ENCODE results near the gene OR10Z1.

DNA sequence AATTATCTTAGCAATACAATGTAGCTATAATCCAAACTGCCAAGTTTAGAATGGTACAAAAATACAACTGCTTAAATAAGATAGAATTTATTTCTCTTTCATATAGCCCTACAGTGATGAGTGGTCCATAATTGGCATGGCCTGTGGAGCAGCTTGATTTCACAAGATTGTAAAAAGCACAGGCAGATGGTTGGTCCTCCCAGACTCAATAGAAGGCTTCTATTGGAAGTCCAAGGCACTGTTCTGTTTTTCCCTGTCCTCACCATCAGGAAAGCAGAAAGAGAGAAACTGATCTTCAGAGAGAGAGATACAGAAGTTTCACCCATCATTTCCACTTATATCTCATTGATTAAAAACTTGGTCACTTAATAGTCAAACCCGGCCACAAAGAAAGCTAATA, 32.8 kb upstream of the OR10Z1 start:
- TF ChIP-seq, protein P1, sequence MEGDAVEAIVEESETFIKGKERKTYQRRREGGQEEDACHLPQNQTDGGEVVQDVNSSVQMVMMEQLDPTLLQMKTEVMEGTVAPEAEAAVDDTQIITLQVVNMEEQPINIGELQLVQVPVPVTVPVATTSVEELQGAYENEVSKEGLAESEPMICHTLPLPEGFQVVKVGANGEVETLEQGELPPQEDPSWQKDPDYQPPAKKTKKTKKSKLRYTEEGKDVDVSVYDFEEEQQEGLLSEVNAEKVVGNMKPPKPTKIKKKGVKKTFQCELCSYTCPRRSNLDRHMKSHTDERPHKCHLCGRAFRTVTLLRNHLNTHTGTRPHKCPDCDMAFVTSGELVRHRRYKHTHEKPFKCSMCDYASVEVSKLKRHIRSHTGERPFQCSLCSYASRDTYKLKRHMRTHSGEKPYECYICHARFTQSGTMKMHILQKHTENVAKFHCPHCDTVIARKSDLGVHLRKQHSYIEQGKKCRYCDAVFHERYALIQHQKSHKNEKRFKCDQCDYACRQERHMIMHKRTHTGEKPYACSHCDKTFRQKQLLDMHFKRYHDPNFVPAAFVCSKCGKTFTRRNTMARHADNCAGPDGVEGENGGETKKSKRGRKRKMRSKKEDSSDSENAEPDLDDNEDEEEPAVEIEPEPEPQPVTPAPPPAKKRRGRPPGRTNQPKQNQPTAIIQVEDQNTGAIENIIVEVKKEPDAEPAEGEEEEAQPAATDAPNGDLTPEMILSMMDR (IDR thresholded peaks at IDR 0.05): no peak
- TF ChIP-seq POLR2AphosphoS5 (IDR thresholded peaks at IDR 0.05; ENCODE audit: low read depth, low read length) (no peak), TCF7L2 (IDR thresholded peaks at IDR 0.05; ENCODE audit: low read depth, low read length) (no peak)
- TF ChIP-seq, protein P2, sequence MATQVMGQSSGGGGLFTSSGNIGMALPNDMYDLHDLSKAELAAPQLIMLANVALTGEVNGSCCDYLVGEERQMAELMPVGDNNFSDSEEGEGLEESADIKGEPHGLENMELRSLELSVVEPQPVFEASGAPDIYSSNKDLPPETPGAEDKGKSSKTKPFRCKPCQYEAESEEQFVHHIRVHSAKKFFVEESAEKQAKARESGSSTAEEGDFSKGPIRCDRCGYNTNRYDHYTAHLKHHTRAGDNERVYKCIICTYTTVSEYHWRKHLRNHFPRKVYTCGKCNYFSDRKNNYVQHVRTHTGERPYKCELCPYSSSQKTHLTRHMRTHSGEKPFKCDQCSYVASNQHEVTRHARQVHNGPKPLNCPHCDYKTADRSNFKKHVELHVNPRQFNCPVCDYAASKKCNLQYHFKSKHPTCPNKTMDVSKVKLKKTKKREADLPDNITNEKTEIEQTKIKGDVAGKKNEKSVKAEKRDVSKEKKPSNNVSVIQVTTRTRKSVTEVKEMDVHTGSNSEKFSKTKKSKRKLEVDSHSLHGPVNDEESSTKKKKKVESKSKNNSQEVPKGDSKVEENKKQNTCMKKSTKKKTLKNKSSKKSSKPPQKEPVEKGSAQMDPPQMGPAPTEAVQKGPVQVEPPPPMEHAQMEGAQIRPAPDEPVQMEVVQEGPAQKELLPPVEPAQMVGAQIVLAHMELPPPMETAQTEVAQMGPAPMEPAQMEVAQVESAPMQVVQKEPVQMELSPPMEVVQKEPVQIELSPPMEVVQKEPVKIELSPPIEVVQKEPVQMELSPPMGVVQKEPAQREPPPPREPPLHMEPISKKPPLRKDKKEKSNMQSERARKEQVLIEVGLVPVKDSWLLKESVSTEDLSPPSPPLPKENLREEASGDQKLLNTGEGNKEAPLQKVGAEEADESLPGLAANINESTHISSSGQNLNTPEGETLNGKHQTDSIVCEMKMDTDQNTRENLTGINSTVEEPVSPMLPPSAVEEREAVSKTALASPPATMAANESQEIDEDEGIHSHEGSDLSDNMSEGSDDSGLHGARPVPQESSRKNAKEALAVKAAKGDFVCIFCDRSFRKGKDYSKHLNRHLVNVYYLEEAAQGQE (IDR thresholded peaks at IDR 0.05; ENCODE audit: insufficient read depth in 1 of 2, low read depth in 2 of 2, low read length in 1 of 2): no peak
